SK-N-MC (cell line): Measurements from ENCODE around the gene MYL10.

Experiments used
- EZH2 ChIP-seq: fragments of 200-600 bp; sonication (generic); IDR thresholded peaks from one replicate; pipeline ENCODE4 v1.6.1; 2017; ENCODE audit warnings: antibody characterized with exemption
- FOXP2 ChIP-seq: optimal IDR thresholded peaks from 2 replicates; pipeline ENCODE3; 2011; ENCODE audit warnings: mild to moderate bottlenecking, moderate library complexity; ENCODE audit not compliant: insufficient read depth; ENCODE audit errors: extremely low read length, control extremely low read depth
- POLR2AphosphoS5 ChIP-seq: IDR thresholded peaks from 2 replicates; pipeline ENCODE4 v1.6.1; 2012; ENCODE audit warnings: mild to moderate bottlenecking, low read depth, low read length, borderline replicate concordance

DNA sequence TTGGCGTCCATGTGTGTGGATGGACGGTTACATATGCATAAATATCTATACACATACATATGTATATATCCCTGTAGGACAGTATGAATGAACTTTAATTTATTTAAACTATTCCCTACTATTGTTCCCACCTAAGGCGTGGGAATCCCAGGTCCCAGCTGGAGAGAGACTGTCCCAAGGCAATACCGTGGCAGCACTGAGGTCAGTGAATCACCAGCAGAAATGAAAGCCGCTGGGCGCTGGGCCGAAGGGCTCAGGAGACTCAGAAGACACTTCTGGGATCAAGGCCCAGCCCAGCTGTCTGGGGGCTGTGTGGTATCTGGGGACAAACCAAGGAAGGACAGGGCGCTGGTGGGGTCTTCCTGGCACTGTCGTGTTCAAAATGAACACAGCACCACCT, 49.6 kb upstream of the MYL10 start:
- TF ChIP-seq EZH2 (no peak), POLR2AphosphoS5 (no peak), FOXP2 (no peak)
